Caco-2 (cell line): ENCODE measurements around the gene PARVA. TPM values are rescaled to one million over a fixed set of nuclear protein-coding genes. Genes with fewer than 3 reads are reported as not detected.

Experiments
- BruUV-seq: library from RNA; stranded (reverse); fragments of 400-500 nt; replicated peaks from 2 replicates; lab custom pipeline; 2021; lab: Mats Ljungman, UMichigan
- CTCF ChIA-PET: fragments of 300-600 bp; sonication (Branson Sonifier 250); formaldehyde crosslinking; loops from one replicate; lab custom pipeline; 2022; ENCODE audit warnings: antibody characterized with exemption; lab: Charles Lee
- POLR2A ChIA-PET: fragments of 300-600 bp; sonication (Branson Sonifier 250); formaldehyde crosslinking; loops from one replicate; lab custom pipeline; 2022; ENCODE audit warnings: antibody characterized with exemption; lab: Charles Lee
- DNase-seq, 2 experiments: peaks; one replicate each; pipeline versions ENCODE4 v3.0.0 to v3.0.0-alpha.2; 2020 to 2022
- H3K27me3 ChIP-seq: replicated peaks from 2 replicates; pipeline ENCODE4 v1.6.0; 2011; ENCODE audit warnings: low read length; ENCODE audit not compliant: control insufficient read depth, insufficient read depth
- H3K36me3 ChIP-seq: 2 replicates; pipeline ENCODE4 v1.5.1; 2011; ENCODE audit warnings: low read length; ENCODE audit not compliant: control insufficient read depth, insufficient read depth
- H3K4me1 ChIP-seq: fragments of 250-450 bp; sonication (Bioruptor Pico); 2 replicates; pipeline ENCODE4 v1.5.1; 2020; ENCODE audit warnings: mild to moderate bottlenecking
- H3K4me3 ChIP-seq: 2 replicates; pipeline ENCODE4 v1.5.1; 2011; ENCODE audit warnings: low read depth, mild to moderate bottlenecking, control low read depth, low read length
- H3K9me3 ChIP-seq: fragments of 250-450 bp; sonication (Bioruptor Pico); 2 replicates; pipeline ENCODE4 v1.5.1; 2020; ENCODE audit warnings: mild to moderate bottlenecking, moderate library complexity
- H3K27ac Mint-ChIP-seq: one replicate; pipeline ENCODE4 v1.8.0; 2022; ENCODE audit warnings: mixed read lengths; ENCODE audit not compliant: unreplicated experiment
- H3K27me3 Mint-ChIP-seq: one replicate; pipeline ENCODE4 v1.8.0; 2022; ENCODE audit warnings: mixed read lengths; ENCODE audit not compliant: insufficient read depth, unreplicated experiment
- H3K36me3 Mint-ChIP-seq: one replicate; pipeline ENCODE4 v1.8.0; 2022; ENCODE audit warnings: mild to moderate bottlenecking, mixed read lengths; ENCODE audit not compliant: insufficient read depth, unreplicated experiment
- H3K4me1 Mint-ChIP-seq: one replicate; pipeline ENCODE4 v1.8.0; 2022; ENCODE audit warnings: low read depth, mixed read lengths; ENCODE audit not compliant: unreplicated experiment
- H3K4me3 Mint-ChIP-seq: one replicate; pipeline ENCODE4 v1.8.0; 2022; ENCODE audit warnings: mild to moderate bottlenecking, moderate library complexity, mixed read lengths; ENCODE audit not compliant: unreplicated experiment
- H3K9me3 Mint-ChIP-seq: one replicate; pipeline ENCODE4 v1.8.0; 2022; ENCODE audit warnings: mixed read lengths; ENCODE audit not compliant: unreplicated experiment
- intact Hi-C: fragments of 100-400 bp; cut with micrococcal nuclease; formaldehyde crosslinking; loops from one replicate; pipeline ENCODE4 v1.10.0; 2022; ENCODE audit not compliant: unreplicated experiment
- total RNA-seq: library from RNA; stranded (reverse); gene quantifications from 2 replicates; pipeline ENCODE4 v1.2.3, GENCODE V29; 2022
- TF ChIP-seq, protein P1 (sequence below), 2 experiments: fragments of 200-600 bp in 1 of 2; IDR thresholded peaks; 1 replicate in 1 of 2; 2 replicates in 1 of 2; pipeline versions ENCODE4 v1.5.1 to v1.8.0; 2011 to 2022; ENCODE audit warnings: antibody characterized with exemption in 1 of 2, control low read depth in 1 of 2, inconsistent platforms in 1 of 2, low read depth in 1 of 2, low read length in 1 of 2, mild to moderate bottlenecking in 1 of 2, moderate library complexity in 1 of 2; ENCODE audit not compliant: insufficient read depth in 1 of 2, severe bottlenecking in 1 of 2, unreplicated experiment in 1 of 2

PARVA gene
- total RNA-seq, 1 experiment from 2014 or later, result 45.3 TPM

DNA sequence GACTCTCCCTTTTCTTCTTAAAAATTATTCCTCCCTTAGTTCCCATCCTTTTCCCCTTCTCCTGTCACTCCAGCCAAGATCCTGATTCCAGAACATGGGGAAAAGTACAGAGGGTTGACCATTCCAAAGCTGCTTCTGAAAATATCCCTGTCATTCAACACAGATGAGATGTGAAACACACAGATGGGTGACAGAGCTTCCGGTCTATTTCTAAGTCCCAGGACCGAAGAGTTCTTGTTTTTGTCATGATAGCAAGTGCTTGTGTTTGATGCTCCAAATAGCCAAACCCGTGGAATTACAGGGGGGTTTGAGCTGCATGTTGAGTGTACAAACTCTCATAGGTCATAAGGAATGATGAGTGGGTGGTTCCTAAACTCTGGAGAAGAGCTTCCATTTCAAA, 57.9 kb downstream of the PARVA start:
- POLR2A ChIA-PET, result no interaction called here
- peaks cover 10% of the 10 kb centered on the region for H3K9me3 Mint-ChIP-seq
- TF ChIP-seq, protein P1, sequence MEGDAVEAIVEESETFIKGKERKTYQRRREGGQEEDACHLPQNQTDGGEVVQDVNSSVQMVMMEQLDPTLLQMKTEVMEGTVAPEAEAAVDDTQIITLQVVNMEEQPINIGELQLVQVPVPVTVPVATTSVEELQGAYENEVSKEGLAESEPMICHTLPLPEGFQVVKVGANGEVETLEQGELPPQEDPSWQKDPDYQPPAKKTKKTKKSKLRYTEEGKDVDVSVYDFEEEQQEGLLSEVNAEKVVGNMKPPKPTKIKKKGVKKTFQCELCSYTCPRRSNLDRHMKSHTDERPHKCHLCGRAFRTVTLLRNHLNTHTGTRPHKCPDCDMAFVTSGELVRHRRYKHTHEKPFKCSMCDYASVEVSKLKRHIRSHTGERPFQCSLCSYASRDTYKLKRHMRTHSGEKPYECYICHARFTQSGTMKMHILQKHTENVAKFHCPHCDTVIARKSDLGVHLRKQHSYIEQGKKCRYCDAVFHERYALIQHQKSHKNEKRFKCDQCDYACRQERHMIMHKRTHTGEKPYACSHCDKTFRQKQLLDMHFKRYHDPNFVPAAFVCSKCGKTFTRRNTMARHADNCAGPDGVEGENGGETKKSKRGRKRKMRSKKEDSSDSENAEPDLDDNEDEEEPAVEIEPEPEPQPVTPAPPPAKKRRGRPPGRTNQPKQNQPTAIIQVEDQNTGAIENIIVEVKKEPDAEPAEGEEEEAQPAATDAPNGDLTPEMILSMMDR (IDR thresholded peaks at IDR 0.05; ENCODE audit: insufficient read depth in 1 of 2, low read depth in 1 of 2, low read length in 1 of 2, severe bottlenecking in 1 of 2, unreplicated experiment in 1 of 2), result no peak
- DNase-seq, result no peak
- no peak overlapping the region for H3K27ac Mint-ChIP-seq
- CTCF ChIA-PET, result no interaction called here
- Histone ChIP-seq H3K4me1 (peaks cover 10% of the 10 kb centered on the region), H3K36me3 (no peaks in the 10 kb centered on the region), H3K9me3 (no peaks in the 10 kb centered on the region), H3K4me3 (no peak overlapping the region), H3K27me3 (no peaks in the 10 kb centered on the region)
- peaks cover 15% of the 10 kb centered on the region for H3K4me1 Mint-ChIP-seq
- no peaks in the 10 kb centered on the region for H3K36me3 Mint-ChIP-seq
- BruUV-seq, result no TSS peak
- no peaks in the 10 kb centered on the region for H3K27me3 Mint-ChIP-seq
- intact Hi-C loops, result no loop called here
- no peak overlapping the region for H3K4me3 Mint-ChIP-seq

DNA sequence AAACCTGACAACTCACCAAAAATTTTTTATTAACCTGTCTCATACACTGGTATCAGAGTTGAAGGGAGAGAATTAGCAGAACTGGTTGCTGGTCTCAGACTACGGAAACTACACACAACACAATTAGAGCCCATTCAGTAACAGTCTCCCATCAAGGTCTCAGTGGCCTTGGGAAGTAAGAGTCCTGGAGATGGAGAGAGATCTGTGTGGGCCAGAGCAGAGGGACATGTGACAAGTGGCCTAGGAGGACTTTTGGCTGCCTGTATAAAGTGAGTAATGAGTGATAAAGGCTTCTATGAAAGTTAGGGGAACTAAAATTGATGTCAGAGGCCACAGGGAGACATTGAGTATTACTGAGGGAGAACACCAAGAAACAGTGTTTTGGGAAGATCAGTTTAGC, 58.9 kb downstream of the PARVA start:
- Mint-ChIP-seq H3K9me3 (peaks cover 10% of the 10 kb centered on the region), H3K27me3 (no peaks in the 10 kb centered on the region), H3K4me3 (no peak overlapping the region), H3K36me3 (no peaks in the 10 kb centered on the region), H3K27ac (no peak overlapping the region), H3K4me1 (peaks cover 7% of the 10 kb centered on the region)
- H3K36me3 ChIP-seq, result no peaks in the 10 kb centered on the region
- H3K4me3 ChIP-seq, result no peak overlapping the region
- no peaks in the 10 kb centered on the region for H3K27me3 ChIP-seq
- TF ChIP-seq, protein P1 (IDR thresholded peaks at IDR 0.05; ENCODE audit: insufficient read depth in 1 of 2, low read depth in 1 of 2, low read length in 1 of 2, severe bottlenecking in 1 of 2, unreplicated experiment in 1 of 2), result no peak
- no peaks in the 10 kb centered on the region for H3K9me3 ChIP-seq
- ChIA-PET CTCF (no interaction called here), POLR2A (no interaction called here)
- no peak for DNase-seq
- intact Hi-C loops, result no loop called here
- no TSS peak for BruUV-seq
- peaks cover 10% of the 10 kb centered on the region for H3K4me1 ChIP-seq

DNA sequence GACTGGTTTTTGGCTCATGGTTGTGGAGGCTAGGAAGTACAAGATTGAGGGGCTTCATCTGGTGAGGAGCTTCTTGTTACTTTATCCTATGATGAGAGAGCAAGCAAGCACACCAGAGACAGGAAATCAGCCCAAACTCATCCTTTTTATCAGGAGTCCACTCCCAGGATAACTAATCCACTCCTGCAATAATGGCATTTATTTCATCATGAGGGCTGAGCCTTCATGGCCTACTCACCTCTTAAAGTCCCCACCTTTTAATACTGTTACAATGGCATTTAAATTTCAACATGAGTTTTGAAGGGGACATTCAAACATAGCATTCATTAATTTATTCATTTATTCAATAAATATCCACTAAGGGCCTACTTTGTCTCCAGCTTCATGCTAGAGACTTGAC, 60.9 kb downstream of the PARVA start:
- intact Hi-C loops, result no loop called here
- CTCF ChIA-PET, result no interaction called here
- DNase-seq, result no peak
- POLR2A ChIA-PET, result no interaction called here
- Mint-ChIP-seq H3K4me1 (peaks cover 7% of the 10 kb centered on the region), H3K4me3 (no peak overlapping the region), H3K36me3 (no peaks in the 10 kb centered on the region), H3K27ac (no peak overlapping the region), H3K27me3 (no peaks in the 10 kb centered on the region), H3K9me3 (peaks cover 10% of the 10 kb centered on the region)
- Histone ChIP-seq H3K9me3 (no peaks in the 10 kb centered on the region), H3K27me3 (no peaks in the 10 kb centered on the region), H3K4me3 (no peak overlapping the region), H3K4me1 (peaks cover 10% of the 10 kb centered on the region), H3K36me3 (no peaks in the 10 kb centered on the region)
- no TSS peak for BruUV-seq
- TF ChIP-seq, protein P1 (IDR thresholded peaks at IDR 0.05; ENCODE audit: insufficient read depth in 1 of 2, low read depth in 1 of 2, low read length in 1 of 2, severe bottlenecking in 1 of 2, unreplicated experiment in 1 of 2), result no peak
